HepG2 (cell line): Measurements from ENCODE around the gene SEC14L1.

Experiments used
- ASH2L ChIP-seq: fragments of 300-600, 200-600 bp; sonication (generic); IDR thresholded peaks from 2 replicates; pipeline ENCODE4 v1.7.0; 2017; ENCODE audit warnings: low read depth, mild to moderate bottlenecking, moderate library complexity, mixed read lengths, low read length; ENCODE audit not compliant: insufficient read length
- ATF2 ChIP-seq: sonication (generic); formaldehyde crosslinking; IDR thresholded peaks from 2 replicates; pipeline ENCODE4 v1.4.0; 2020; ENCODE audit warnings: missing genetic modification reagents
- CBFB ChIP-seq: sonication (generic); formaldehyde crosslinking; IDR thresholded peaks from 2 replicates; pipeline ENCODE4 v1.4.0; 2020; ENCODE audit warnings: missing genetic modification reagents
- CTCF ChIP-seq: sonication (generic); formaldehyde crosslinking; IDR thresholded peaks from 2 replicates; pipeline ENCODE4 v1.5.0; 2020; ENCODE audit warnings: mild to moderate bottlenecking, missing genetic modification reagents, moderate library complexity
- EP300 ChIP-seq, 3 experiments: sonication (generic) in 1 of 3; formaldehyde crosslinking in 1 of 3; IDR thresholded peaks; 2 replicates each; pipeline versions ENCODE4 v1.5.1 to v1.6.1; 2011 to 2020; ENCODE audit warnings: low read depth in 2 of 3, low read length in 2 of 3, borderline replicate concordance in 1 of 3, improper control_type of control experiment in 1 of 3, mild to moderate bottlenecking in 1 of 3, missing genetic modification reagents in 1 of 3, moderate library complexity in 1 of 3
- GZF1 ChIP-seq: sonication (generic); formaldehyde crosslinking; IDR thresholded peaks from 2 replicates; pipeline ENCODE4 v1.5.1; 2020; ENCODE audit warnings: mild to moderate bottlenecking, missing genetic modification reagents
- HINFP ChIP-seq: sonication (generic); formaldehyde crosslinking; IDR thresholded peaks from 2 replicates; pipeline ENCODE4 v1.4.0; 2020; ENCODE audit warnings: low read depth, mild to moderate bottlenecking, missing genetic modification reagents
- MAX ChIP-seq: IDR thresholded peaks from 2 replicates; pipeline ENCODE4 v1.6.1; 2012; ENCODE audit warnings: inconsistent platforms
- NR1H2 ChIP-seq: sonication (generic); formaldehyde crosslinking; IDR thresholded peaks from 2 replicates; pipeline ENCODE4 v1.8.1; 2022; ENCODE audit warnings: low read depth, missing genetic modification reagents, borderline replicate concordance
- POLR2A ChIP-seq, 2 experiments: IDR thresholded peaks; 2 replicates each; pipeline ENCODE4 v1.6.1; 2011; ENCODE audit warnings: low read depth in 2 of 2, low read length in 2 of 2, mild to moderate bottlenecking in 1 of 2, moderate library complexity in 1 of 2; ENCODE audit not compliant: insufficient read depth in 1 of 2
- ZKSCAN8 ChIP-seq: IDR thresholded peaks from 2 replicates; pipeline ENCODE4 v1.6.1; 2016; ENCODE audit warnings: borderline replicate concordance, missing genetic modification reagents, missing compliant biosample characterization
- ZNF501 ChIP-seq: sonication (generic); formaldehyde crosslinking; IDR thresholded peaks from 2 replicates; pipeline ENCODE4 v1.5.1; 2020; ENCODE audit warnings: mild to moderate bottlenecking, moderate library complexity, missing genetic modification reagents

GRCh38 chr17:77214328-77214727 lies 73.6 kb downstream of the SEC14L1 start:
- TF ChIP-seq ASH2L: no peak
- TF ChIP-seq CTCF: no peak
- no peak for TF ChIP-seq MAX
- TF ChIP-seq GZF1 (CRISPR knock-in tag): no peak
- TF ChIP-seq CBFB (CRISPR knock-in tag): no peak
- TF ChIP-seq NR1H2 (CRISPR knock-in tag): no peak
- no peak for TF ChIP-seq HINFP (CRISPR knock-in tag)
- TF ChIP-seq ATF2 (CRISPR knock-in tag): no peak
- TF ChIP-seq ZNF501 (CRISPR knock-in tag): no peak
- no peak for TF ChIP-seq ZKSCAN8 (CRISPR knock-in tag)
- no peak for TF ChIP-seq EP300 (IDR thresholded peaks at IDR 0.05; ENCODE audit: low read depth in 2 of 2, low read length in 2 of 2)
- TF ChIP-seq EP300 (CRISPR knock-in tag; IDR thresholded peaks at IDR 0.05; ENCODE audit: borderline replicate concordance): no peak
- TF ChIP-seq POLR2A (IDR thresholded peaks at IDR 0.05; ENCODE audit: insufficient read depth in 1 of 2, low read depth in 2 of 2, low read length in 2 of 2): no peak
